Liver (tissue), 9 donors: ENCODE measurements around the gene TEDC2. TPM values are rescaled to one million over a fixed set of nuclear protein-coding genes. Genes with fewer than 3 reads are reported as not detected.

Experiments used
- DNase-seq: peaks from one replicate; pipeline ENCODE4 v3.0.0-alpha.2; 2017; ENCODE audit warnings: low spot score
- H3K27ac ChIP-seq, 2 donors: one replicate each; pipeline ENCODE4 v1.7.0; 2013; ENCODE audit warnings: inconsistent platforms in 2 of 2, low read length in 2 of 2, control low read depth in 1 of 2, low read depth in 1 of 2, mild to moderate bottlenecking in 1 of 2
- H3K27me3 ChIP-seq, 4 donors: one replicate each; pipeline versions ENCODE4 v1.6.1 to v1.7.0; 2013; ENCODE audit warnings: low read length in 3 of 4, inconsistent platforms in 1 of 4, mild to moderate bottlenecking in 1 of 4, moderate library complexity in 1 of 4; ENCODE audit not compliant: control insufficient read depth in 4 of 4, insufficient read depth in 4 of 4
- H3K36me3 ChIP-seq, 4 donors: one replicate each; pipeline versions ENCODE4 v1.6.1 to v1.7.0; 2013; ENCODE audit warnings: low read length in 3 of 4, mild to moderate bottlenecking in 3 of 4, low read depth in 1 of 4, moderate library complexity in 1 of 4; ENCODE audit not compliant: control insufficient read depth in 4 of 4, insufficient read depth in 3 of 4
- H3K4me1 ChIP-seq, 4 donors: one replicate each; pipeline versions ENCODE4 v1.6.1 to v1.7.0; 2013; ENCODE audit warnings: low read length in 3 of 4, mild to moderate bottlenecking in 3 of 4, moderate library complexity in 1 of 4; ENCODE audit not compliant: control insufficient read depth in 4 of 4, insufficient read depth in 4 of 4
- H3K4me3 ChIP-seq, 3 donors: one replicate each; pipeline versions ENCODE4 v1.6.1 to v1.7.0; 2013; ENCODE audit warnings: low read length in 3 of 3, control low read depth in 1 of 3, low read depth in 1 of 3, mild to moderate bottlenecking in 1 of 3
- H3K9ac ChIP-seq, 2 donors: one replicate each; pipeline ENCODE4 v1.7.0; 2013; ENCODE audit warnings: low read length in 2 of 2, mild to moderate bottlenecking in 2 of 2, moderate library complexity in 2 of 2, control low read depth in 1 of 2, low read depth in 1 of 2
- H3K9me3 ChIP-seq, 4 donors: one replicate each; pipeline versions ENCODE4 v1.6.1 to v1.7.0; 2013; ENCODE audit warnings: low read length in 3 of 4; ENCODE audit not compliant: control insufficient read depth in 4 of 4
- EGR1 ChIP-seq, 2 donors: IDR thresholded peaks; 2 replicates each; pipeline ENCODE4 v1.6.1; 2016 to 2018; ENCODE audit warnings: antibody characterized with exemption in 2 of 2, low read depth in 2 of 2
- FOXA1 ChIP-seq: IDR thresholded peaks from 2 replicates; pipeline ENCODE4 v1.6.1; 2016; ENCODE audit warnings: antibody characterized with exemption
- FOXA2 ChIP-seq: IDR thresholded peaks from 2 replicates; pipeline ENCODE4 v1.6.1; 2016; ENCODE audit warnings: antibody characterized with exemption
- GABPA ChIP-seq, 2 donors: IDR thresholded peaks in 1 of 2; conservative IDR thresholded peaks in 1 of 2; 2 replicates each; pipeline ENCODE4 v1.6.1; 2016; ENCODE audit warnings: antibody characterized with exemption in 2 of 2, mild to moderate bottlenecking in 1 of 2, moderate library complexity in 1 of 2
- HNF4A ChIP-seq, 2 donors: conservative IDR thresholded peaks; 2 replicates each; pipeline ENCODE4 v1.6.1; 2016; ENCODE audit warnings: antibody characterized with exemption in 2 of 2, mild to moderate bottlenecking in 2 of 2
- HNF4G ChIP-seq: IDR thresholded peaks from 2 replicates; pipeline ENCODE4 v1.6.1; 2016; ENCODE audit warnings: antibody characterized with exemption
- JUND ChIP-seq, 2 donors: IDR thresholded peaks; 2 replicates each; pipeline ENCODE4 v1.6.1; 2016; ENCODE audit warnings: antibody characterized with exemption in 2 of 2
- NR2F2 ChIP-seq: IDR thresholded peaks from 2 replicates; pipeline ENCODE4 v1.6.1; 2016; ENCODE audit warnings: antibody characterized with exemption
- RAD21 ChIP-seq, 2 donors: IDR thresholded peaks; 2 replicates each; pipeline ENCODE4 v1.6.1; 2016; ENCODE audit warnings: antibody characterized with exemption in 2 of 2, mild to moderate bottlenecking in 2 of 2
- RXRA ChIP-seq, 2 donors: IDR thresholded peaks; 2 replicates each; pipeline ENCODE4 v1.6.1; 2017 to 2018; ENCODE audit warnings: antibody characterized with exemption in 2 of 2, mild to moderate bottlenecking in 1 of 2
- SP1 ChIP-seq: IDR thresholded peaks from 2 replicates; pipeline ENCODE4 v1.6.1; 2018; ENCODE audit warnings: antibody characterized with exemption, mild to moderate bottlenecking
- TAF1 ChIP-seq: conservative IDR thresholded peaks from 2 replicates; pipeline ENCODE4 v1.6.1; 2016; ENCODE audit warnings: antibody characterized with exemption, mild to moderate bottlenecking
- YY1 ChIP-seq: IDR thresholded peaks from 2 replicates; pipeline ENCODE4 v1.6.1; 2016; ENCODE audit warnings: antibody characterized with exemption, mild to moderate bottlenecking
- WGBS: extraction: QIAGEN DNeasy Blood & Tissue Kit; methylation state at CpG from one replicate; pipeline ENCODE4 v1.1.7; 2013; 5-methylcytosine and 5-hydroxymethylcytosine counted together
- polyA plus RNA-seq, 2 donors: library from polyadenylated mRNA; stranded (reverse) in 1 of 2; unstranded in 1 of 2; fragments of 200-250 nt in 1 of 2; fragments of >200 nt in 1 of 2; fragmentation: Nextera tagmentation in 1 of 2; extraction: Ambion mirVana in 1 of 2; gene quantifications; one replicate each; pipeline versions ENCODE4 v1.2.1 to v1.2.3, GENCODE V29; 2013 to 2015
- total RNA-seq, 2 donors: library from RNA; depleted of rRNA; stranded (reverse); fragments of >200 nt; gene quantifications; one replicate each; pipeline ENCODE4 v1.2.3, GENCODE V29; 2014
- TF ChIP-seq, protein P1 (sequence below): IDR thresholded peaks from 2 replicates; pipeline ENCODE4 v1.6.1; 2016; ENCODE audit warnings: antibody characterized with exemption
- TF ChIP-seq, protein P2 (sequence below): IDR thresholded peaks from 2 replicates; pipeline ENCODE4 v1.6.1; 2016; ENCODE audit warnings: antibody characterized with exemption
- TF ChIP-seq, protein P3 (sequence below): IDR thresholded peaks from 2 replicates; pipeline ENCODE4 v1.6.1; 2016; ENCODE audit warnings: antibody characterized with exemption, mild to moderate bottlenecking
- TF ChIP-seq, protein P4 (sequence below): IDR thresholded peaks from 2 replicates; pipeline ENCODE4 v1.6.1; 2016; ENCODE audit warnings: antibody characterized with exemption
- TF ChIP-seq, protein P5 (sequence below): fragments of 150-350 bp; IDR thresholded peaks from 2 replicates; pipeline ENCODE4 v1.5.1; 2017; ENCODE audit warnings: improper control_type of control experiment, low read depth, low read length; ENCODE audit not compliant: missing input control
- donor health status: healthy.
- donor health status: healthy.
- donor health status: healthy.
- donor health status: healthy.
- donor health status: healthy.

The TEDC2 gene
- total and polyA plus RNA-seq, 4 donors: 0.71 to 6.7 (median 1.1) TPM

DNA sequence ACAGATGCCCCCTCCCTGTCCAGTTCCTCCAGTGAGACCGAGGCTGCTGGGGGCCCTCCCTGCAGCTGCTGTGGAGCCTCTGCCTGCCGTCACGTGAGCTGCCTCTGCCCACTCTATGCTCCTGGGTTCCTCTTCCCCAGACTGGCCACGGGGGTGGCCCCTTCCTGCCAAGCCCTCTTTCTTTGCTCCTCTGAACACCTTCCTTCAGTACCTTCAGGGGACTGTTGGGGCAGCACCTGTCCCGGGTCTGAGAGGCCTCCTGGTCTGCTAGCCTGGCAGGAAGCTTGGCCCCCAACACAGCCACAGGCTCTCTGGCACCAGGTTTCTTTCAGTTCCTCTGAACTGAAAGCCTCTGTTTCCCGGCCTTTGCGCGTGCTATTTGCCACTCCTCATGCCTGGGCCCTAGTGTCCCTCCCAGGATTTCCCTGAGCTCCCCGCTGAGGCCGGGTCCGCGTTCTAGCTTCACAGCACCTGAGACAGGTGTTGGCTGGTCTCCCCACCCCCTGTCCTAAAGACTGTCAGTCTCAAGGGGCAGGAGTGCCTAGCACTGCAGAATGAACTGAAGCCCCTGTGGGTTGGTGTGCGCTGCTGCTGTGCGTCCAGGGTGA is 47.2 kb downstream of the TEDC2 start:
- Histone ChIP-seq H3K4me3 (no peak overlapping the region), H3K27ac (peak overlapping the region; percentile 41 to 74), H3K9ac (no peak overlapping the region), H3K4me1 (peaks cover 0 to 13% (median 7%) of the 10 kb centered on the region in 4 donors), H3K36me3 (no peaks in the 10 kb centered on the region), H3K9me3 (no peaks in the 10 kb centered on the region), H3K27me3 (no peaks in the 10 kb centered on the region)
- TF ChIP-seq RXRA (IDR thresholded peaks at IDR 0.05): no peak
- no peak for TF ChIP-seq YY1
- TF ChIP-seq JUND (IDR thresholded peaks at IDR 0.05): no peak
- no peak for TF ChIP-seq TAF1
- TF ChIP-seq, protein P1, sequence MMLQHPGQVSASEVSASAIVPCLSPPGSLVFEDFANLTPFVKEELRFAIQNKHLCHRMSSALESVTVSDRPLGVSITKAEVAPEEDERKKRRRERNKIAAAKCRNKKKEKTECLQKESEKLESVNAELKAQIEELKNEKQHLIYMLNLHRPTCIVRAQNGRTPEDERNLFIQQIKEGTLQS: no peak
- no peak for TF ChIP-seq SP1
- no peak for TF ChIP-seq RAD21 (IDR thresholded peaks at IDR 0.05)
- TF ChIP-seq EGR1 (IDR thresholded peaks at IDR 0.05; ENCODE audit: low read depth in 2 of 2): no peak
- TF ChIP-seq HNF4G: no peak
- TF ChIP-seq NR2F2: no peak
- TF ChIP-seq FOXA1: no peak
- TF ChIP-seq, protein P2, sequence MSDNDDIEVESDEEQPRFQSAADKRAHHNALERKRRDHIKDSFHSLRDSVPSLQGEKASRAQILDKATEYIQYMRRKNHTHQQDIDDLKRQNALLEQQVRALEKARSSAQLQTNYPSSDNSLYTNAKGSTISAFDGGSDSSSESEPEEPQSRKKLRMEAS: no peak
- no peak for TF ChIP-seq HNF4A (conservative IDR thresholded peaks at IDR 0.05)
- TF ChIP-seq, protein P3, sequence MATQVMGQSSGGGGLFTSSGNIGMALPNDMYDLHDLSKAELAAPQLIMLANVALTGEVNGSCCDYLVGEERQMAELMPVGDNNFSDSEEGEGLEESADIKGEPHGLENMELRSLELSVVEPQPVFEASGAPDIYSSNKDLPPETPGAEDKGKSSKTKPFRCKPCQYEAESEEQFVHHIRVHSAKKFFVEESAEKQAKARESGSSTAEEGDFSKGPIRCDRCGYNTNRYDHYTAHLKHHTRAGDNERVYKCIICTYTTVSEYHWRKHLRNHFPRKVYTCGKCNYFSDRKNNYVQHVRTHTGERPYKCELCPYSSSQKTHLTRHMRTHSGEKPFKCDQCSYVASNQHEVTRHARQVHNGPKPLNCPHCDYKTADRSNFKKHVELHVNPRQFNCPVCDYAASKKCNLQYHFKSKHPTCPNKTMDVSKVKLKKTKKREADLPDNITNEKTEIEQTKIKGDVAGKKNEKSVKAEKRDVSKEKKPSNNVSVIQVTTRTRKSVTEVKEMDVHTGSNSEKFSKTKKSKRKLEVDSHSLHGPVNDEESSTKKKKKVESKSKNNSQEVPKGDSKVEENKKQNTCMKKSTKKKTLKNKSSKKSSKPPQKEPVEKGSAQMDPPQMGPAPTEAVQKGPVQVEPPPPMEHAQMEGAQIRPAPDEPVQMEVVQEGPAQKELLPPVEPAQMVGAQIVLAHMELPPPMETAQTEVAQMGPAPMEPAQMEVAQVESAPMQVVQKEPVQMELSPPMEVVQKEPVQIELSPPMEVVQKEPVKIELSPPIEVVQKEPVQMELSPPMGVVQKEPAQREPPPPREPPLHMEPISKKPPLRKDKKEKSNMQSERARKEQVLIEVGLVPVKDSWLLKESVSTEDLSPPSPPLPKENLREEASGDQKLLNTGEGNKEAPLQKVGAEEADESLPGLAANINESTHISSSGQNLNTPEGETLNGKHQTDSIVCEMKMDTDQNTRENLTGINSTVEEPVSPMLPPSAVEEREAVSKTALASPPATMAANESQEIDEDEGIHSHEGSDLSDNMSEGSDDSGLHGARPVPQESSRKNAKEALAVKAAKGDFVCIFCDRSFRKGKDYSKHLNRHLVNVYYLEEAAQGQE: no peak
- TF ChIP-seq, protein P4, sequence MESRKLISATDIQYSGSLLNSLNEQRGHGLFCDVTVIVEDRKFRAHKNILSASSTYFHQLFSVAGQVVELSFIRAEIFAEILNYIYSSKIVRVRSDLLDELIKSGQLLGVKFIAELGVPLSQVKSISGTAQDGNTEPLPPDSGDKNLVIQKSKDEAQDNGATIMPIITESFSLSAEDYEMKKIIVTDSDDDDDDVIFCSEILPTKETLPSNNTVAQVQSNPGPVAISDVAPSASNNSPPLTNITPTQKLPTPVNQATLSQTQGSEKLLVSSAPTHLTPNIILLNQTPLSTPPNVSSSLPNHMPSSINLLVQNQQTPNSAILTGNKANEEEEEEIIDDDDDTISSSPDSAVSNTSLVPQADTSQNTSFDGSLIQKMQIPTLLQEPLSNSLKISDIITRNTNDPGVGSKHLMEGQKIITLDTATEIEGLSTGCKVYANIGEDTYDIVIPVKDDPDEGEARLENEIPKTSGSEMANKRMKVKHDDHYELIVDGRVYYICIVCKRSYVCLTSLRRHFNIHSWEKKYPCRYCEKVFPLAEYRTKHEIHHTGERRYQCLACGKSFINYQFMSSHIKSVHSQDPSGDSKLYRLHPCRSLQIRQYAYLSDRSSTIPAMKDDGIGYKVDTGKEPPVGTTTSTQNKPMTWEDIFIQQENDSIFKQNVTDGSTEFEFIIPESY: no peak
- TF ChIP-seq, protein P5, sequence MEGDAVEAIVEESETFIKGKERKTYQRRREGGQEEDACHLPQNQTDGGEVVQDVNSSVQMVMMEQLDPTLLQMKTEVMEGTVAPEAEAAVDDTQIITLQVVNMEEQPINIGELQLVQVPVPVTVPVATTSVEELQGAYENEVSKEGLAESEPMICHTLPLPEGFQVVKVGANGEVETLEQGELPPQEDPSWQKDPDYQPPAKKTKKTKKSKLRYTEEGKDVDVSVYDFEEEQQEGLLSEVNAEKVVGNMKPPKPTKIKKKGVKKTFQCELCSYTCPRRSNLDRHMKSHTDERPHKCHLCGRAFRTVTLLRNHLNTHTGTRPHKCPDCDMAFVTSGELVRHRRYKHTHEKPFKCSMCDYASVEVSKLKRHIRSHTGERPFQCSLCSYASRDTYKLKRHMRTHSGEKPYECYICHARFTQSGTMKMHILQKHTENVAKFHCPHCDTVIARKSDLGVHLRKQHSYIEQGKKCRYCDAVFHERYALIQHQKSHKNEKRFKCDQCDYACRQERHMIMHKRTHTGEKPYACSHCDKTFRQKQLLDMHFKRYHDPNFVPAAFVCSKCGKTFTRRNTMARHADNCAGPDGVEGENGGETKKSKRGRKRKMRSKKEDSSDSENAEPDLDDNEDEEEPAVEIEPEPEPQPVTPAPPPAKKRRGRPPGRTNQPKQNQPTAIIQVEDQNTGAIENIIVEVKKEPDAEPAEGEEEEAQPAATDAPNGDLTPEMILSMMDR: no peak
- no peak for TF ChIP-seq FOXA2
- TF ChIP-seq GABPA (IDR thresholded peaks at IDR 0.05 in 1 of 2, conservative IDR thresholded peaks at IDR 0.05 in 1 of 2): no peak
- no peak for DNase-seq
- WGBS: 78% methylated on average over 14 of the region's 14 CpGs
